Activated CD8-positive, alpha-beta memory T cell treated with anti-CD3 and anti-CD28 coated beads for 1 hour (primary cell): ENCODE data around the gene SPECC1L.

Experiments
- DNase-seq, 2 donors: peaks; one replicate each; pipeline ENCODE4 v3.0.0-alpha.2; 2020; ENCODE audit warnings: low read depth in 1 of 2; ENCODE audit errors: extremely low read depth in 1 of 2

Gene SPECC1L

DNA sequence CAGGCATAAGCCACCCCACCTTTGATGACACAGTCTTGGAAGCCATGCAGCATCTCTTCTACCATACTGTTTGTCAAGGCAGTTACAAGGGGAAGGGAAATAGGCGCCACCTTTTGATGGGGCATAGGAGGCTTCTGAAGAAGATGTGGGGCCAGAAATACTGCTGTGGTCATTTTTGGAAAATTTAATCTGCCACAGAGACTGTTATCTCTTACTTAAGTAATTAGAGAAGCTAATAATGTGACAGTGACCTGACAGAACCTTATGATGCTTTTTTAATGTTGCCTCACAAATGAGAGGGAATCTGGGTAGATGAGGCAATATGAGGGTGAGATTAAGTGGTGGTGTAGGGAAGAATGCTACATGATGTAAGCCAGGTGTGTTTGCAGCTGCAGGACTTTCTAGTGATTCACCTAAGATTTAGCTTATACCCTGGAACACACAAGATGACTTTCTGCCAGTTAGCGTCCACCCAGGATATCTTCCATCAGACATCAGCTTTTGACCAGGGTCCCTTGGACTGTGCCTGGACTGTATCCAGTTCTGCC, 122.5 kb downstream of the SPECC1L start:
- no peak for DNase-seq

- no peak for DNase-seq
Measured at GRCh38 chr22:24393848-24394247, 123.2 kb downstream of the SPECC1L start.

DNA sequence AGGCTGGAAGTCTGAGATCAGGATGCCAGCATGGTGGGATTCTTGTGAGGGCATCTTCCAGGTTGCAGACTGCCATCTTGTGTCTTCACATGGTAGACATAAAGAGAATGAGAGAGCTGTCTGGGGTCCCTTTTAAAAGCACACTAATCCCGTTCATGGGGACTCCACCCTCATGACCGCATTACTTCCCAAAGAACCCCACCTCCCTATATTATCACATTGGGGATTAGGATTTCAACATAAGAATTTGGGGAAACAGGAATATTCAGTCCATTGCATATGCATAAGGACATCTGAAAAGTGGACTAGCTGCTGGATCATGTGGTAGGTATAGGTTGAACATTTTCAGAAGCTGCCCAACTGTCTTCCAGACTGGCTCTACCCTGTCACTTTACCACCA, 123.6 kb downstream of the SPECC1L start:
- no peak for DNase-seq

DNA sequence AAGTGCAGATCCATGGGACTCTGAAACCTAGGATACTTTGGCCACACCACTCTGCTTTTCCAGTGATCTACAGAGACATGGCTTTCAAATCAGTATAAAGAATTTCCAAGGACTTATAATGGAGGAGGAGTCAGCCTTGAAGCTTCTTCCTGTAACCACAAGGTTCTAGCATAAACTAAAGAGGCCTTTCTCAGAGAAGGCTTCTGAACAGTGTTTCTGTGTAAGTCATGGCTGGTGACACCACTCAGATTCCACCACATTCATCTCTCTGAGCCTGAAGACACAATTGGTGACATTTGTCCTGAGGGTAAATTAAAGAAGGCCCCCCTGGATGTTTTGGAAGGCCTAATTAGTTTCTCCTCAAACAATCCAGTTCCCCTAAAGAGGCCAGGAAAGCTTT, 127.8 kb downstream of the SPECC1L start:
- DNase-seq: no peak

DNA sequence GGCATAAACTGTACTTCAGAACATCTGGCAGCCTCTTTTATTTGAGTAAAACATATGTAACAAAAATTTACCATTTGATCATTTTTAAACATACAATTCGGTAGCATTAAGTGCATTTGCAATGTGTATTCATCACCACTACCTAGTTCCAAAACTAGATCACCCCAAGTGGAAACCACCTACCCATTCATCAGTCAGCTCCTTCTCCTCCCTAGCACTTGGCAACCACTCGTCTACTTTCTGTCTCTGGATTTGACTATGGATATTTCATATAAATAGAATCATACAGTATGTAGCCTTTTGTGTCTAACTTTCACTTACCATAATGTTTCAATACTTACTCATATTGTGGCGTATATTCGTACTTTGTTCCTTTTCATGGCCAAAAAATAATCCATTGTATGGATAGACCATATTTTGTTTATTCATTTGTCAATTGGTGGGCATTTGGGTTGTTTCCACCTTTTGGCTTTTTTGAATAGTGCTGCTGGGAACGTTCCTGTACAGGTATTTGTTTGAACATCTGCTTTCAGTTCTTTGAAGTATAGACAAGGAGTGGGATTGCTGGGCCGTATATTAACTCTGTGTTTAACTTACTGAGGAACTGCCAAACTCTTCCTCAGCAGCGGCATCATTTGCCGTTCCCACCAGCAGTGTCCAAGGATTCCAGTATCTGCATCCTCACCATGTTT, 129.5 kb downstream of the SPECC1L start:
- DNase-seq: no peak

GRCh38 chr22:24400726-24401596, 130.3 kb downstream of the SPECC1L start:
- no peak for DNase-seq

GRCh38 chr22:24401931-24402367, 131.3 kb downstream of the SPECC1L start:
- DNase-seq: no peak

DNA sequence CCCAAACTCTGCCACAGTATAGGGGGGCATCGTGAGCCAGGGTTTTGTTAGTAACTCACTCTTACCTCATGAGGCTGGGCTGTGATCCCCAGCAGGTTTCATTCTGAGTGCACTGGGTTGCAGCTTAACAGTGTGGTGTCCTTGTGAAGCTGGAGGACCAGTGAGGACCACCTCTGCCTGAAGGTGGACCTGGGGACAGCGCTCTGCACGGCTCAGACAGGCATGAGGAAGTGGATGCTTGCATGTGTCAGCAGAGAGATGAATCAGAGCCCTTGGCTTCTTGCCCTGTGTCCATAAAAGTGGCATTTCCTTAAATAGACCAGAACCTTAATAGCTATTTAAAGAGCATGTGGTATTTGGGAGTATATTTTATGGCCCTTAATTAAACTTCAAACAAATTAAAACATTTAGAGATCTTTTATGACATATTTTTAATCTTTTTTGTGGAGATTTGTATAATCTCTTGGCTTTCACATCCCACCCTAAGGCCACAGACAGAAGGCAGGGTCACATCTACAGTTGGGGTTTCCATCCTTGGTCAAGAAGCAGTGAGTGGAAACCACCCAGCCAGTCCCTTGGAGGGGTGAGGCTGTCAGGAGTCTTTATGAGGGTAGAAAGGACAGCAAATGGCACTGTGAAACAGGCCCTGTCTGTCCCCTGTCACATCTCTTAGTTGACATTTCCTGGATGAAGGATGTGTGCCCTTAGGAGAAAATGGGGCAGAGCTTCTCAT, 132.0 kb downstream of the SPECC1L start:
- no peak for DNase-seq

DNA sequence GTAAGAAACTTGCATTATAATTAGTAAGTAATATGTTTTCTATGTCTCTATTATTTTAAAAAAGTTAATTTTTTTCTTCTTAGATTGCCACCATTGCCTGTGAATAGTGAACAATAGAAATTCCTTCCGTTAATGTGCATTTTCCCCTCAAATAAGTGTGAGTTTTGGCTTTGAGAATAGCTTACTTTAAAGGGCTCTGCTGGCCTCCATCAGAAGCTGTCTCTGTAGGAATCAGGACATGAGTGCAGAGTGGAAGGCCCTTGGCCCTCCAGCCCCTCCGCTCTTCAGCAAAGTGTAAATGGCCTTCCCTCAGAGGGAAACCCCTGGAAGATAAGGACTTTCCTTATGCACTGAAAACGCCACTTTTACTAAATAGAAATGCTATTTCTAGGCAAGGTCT, 132.7 kb downstream of the SPECC1L start:
- DNase-seq: no peak

DNA sequence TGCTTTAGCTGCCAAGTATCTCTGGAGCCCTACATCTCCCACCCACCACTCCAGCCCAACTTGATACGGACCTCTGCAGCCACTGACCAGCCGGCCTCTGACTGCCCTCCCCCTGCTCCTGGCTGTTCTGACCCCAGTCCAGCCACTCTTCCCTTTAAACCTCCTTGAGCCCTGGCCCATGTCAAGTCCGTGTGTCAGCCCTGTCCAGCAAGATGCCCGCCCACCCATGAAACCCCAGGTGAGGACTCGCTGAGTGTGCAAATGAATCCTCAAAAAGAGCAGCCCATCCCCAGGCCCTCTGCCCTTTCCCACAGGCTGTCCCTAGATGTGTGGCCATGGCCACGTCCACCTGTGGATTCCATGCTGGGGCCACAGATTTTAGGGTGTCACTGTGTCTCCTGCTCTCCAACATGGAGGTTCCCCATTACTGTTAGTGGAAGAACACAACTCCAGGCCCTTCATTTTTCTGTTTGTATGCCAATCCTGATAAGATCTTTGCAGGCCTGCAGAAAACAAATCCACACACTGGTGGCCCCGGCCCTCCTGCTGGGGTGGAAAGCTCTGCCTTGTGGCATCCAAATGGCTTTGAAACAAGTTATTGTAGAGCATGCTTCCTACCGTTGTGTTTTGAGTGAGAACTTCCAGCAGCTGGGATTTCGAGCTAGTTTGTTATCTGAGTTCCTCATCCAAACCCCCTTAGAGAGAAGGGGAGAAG, 134.1 kb downstream of the SPECC1L start:
- no peak for DNase-seq

DNA sequence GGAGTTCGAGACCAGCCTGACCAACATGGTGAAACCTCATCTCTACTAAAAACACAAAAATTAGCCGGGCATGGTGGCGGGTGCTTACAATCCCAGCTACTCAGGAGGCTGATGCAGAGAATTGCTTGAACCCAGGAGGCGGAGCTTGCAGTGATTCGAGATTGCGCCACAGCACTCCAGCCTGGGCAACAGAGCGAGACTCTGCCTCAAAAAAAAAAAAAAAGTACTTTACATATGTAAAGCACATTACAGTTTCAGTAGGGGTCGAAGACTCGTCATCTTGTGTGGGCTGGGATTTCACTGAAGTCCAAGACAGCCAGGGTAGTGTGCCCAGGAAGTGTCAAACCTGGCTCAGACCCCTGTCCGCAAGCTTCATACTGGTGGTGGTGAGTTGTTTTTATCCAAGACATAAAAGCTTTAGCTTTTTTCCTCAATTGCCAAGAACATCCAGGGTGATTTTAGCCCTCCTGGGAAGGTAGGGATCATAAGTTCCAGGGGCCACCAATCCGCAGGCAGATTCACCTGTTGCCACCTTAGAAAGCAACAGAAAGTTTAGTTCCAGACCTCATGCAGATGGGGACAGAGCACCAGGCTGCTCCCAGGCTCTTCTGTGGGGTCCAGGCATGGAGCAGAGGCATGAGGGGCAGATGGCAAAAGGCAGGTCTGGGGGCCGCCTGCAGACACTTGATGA, 135.1 kb downstream of the SPECC1L start:
- DNase-seq: no peak

- no peak for DNase-seq
Measured at GRCh38 chr22:24406322-24407277, 136.0 kb downstream of the SPECC1L start.

DNA sequence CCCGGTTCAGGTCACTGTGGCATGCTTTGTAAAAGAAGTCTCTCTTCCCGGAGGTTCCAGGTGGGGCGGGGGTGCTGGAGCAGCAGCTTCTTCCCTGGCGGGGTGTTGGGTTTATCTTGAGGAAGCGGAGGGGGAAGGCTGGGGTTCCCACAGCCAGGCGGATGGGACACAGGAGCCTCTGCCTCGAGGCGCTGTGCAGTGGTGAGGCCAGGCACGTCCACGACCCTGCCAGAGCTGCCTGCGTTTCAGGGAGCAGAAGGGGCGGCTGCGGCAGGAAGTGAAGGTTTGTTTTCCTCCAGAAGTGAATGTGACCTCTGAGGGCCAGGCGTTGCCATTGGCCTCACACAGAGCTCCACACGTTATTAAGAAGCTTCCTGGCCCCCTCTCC, 136.6 kb downstream of the SPECC1L start:
- DNase-seq: no peak

GRCh38 chr22:24407884-24408283, 137.3 kb downstream of the SPECC1L start:
- DNase-seq: no peak

DNA sequence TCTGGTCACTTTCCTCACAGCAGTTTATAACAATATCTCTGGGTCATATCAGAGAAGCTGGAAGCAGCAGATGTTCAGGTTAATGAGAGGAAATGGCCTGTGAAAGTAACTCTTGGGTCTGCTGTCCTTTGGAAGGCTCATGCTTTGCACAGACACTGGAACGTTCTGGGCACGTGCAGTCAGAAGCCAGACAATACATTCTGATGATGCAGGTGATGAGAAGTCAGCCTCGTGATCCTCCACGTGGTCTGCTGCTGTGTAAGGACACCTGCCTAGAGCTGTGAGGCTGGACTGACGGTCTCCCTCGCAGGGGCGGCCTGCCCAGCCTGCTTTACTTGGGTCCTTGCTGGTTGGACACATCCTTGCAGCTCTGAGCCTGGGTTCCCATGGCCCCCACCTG, 138.0 kb downstream of the SPECC1L start:
- no peak for DNase-seq

DNA sequence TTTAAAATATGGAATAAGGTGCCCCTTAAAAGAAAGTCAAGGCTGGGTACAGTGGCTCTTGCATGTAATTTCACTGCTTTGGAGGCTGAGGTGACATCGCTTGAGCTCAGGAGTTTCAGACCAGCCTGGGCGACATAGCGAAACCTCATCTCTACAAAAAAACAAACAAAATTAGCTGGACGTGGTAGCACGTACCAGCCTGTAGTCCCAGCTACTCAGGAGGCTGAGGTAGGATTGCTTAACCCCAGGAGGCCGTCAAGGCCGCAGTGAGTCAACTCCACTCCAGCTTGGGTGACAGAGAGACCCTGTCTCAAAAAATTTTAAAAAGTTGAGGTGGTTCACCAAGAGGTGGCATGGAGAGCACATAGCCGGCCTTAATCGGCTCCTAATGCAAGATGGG, 139.1 kb downstream of the SPECC1L start:
- DNase-seq: no peak

DNA sequence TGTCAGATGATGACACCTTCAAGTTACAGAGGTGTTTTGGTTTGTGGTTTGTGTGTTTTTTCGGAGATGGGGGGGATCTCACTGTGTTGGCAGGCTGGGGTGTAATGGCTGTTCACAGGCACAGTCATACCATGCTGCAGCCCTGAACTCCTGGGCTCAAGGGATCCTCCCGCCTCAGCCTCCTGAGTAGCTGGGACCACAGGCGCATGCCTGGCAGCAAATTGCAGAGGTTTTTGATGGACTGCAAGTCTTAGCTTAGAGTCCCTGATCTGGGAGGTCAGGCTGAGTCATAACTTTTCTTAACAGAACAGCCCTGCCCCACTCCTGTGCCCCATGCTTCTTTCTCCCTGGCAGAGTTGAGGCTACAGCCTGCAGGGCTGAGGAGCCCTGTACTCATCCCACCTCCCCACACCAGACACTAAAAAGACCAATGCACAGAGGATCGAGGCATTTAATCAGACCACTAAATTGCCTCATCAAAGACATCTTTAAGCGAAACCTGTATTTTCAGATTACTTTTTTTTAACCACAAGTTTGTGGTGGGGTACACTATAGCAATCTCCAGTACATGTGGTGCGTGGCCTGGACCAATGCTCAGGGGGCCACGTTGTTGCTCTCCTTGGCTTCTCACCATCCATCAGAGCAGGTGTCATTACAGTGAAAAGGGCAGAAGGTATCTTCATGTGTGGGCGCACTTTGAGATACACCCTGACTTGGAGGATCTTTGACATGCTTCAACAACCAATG, 139.7 kb downstream of the SPECC1L start:
- no peak for DNase-seq

- DNase-seq: no peak
Measured at GRCh38 chr22:24411256-24412004, 140.8 kb downstream of the SPECC1L start.
